Activated naive CD8-positive, alpha-beta T cell treated with anti-CD3 and anti-CD28 coated beads for 36 hours (primary cell): ENCODE data around the gene MAPK10. TPM values are rescaled to one million over a fixed set of nuclear protein-coding genes. Genes with fewer than 3 reads are reported as not detected.

Experiments
- DNase-seq: peaks from one replicate; pipeline ENCODE4 v3.0.0; 2021
- H3K27ac Mint-ChIP-seq: one replicate; pipeline ENCODE4 v1.8.0; 2022; ENCODE audit warnings: mild to moderate bottlenecking, moderate library complexity, mixed read lengths
- H3K27me3 Mint-ChIP-seq: one replicate; pipeline ENCODE4 v1.8.0; 2022; ENCODE audit warnings: mild to moderate bottlenecking, mixed read lengths
- H3K36me3 Mint-ChIP-seq: one replicate; pipeline ENCODE4 v1.8.0; 2021; ENCODE audit warnings: mild to moderate bottlenecking, mixed read lengths
- H3K4me1 Mint-ChIP-seq: one replicate; pipeline ENCODE4 v1.8.0; 2021; ENCODE audit warnings: mixed read lengths
- H3K4me3 Mint-ChIP-seq: one replicate; pipeline ENCODE4 v1.8.0; 2022; ENCODE audit warnings: mild to moderate bottlenecking, moderate library complexity, mixed read lengths
- H3K9me3 Mint-ChIP-seq: one replicate; pipeline ENCODE4 v1.8.0; 2022; ENCODE audit warnings: mixed read lengths
- total RNA-seq, 2 experiments: library from RNA; stranded (reverse); gene quantifications; one replicate each; pipeline ENCODE4 v1.2.3, GENCODE V29; 2021

Gene MAPK10
- total RNA-seq, 2 experiments from 2014 or later: 0.29 TPM; not detected in 1

DNA sequence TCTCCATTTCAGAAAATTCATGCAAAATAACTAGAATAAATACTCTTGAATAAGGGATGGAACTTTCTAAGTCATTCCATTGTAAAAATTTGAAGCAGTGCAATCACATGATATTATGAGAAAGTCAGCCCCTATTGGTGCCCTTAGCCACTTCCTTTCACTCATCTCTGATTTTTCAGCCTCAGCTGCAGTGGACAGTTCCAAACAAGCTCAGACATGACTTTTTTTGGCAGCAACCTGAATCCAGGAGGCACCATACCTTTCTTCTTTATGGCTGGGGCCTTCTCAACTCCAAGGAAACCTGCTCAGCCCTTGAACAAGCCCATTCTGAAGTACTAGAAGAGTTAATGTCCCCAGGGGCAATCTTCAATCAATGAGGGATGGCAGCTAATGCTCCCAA lies 40.5 kb downstream of the MAPK10 start:
- peaks cover 3% of the 10 kb centered on the region for H3K27me3 Mint-ChIP-seq
- peaks cover 1% of the 10 kb centered on the region for H3K36me3 Mint-ChIP-seq
- H3K9me3 Mint-ChIP-seq: no peaks in the 10 kb centered on the region
- no peak for DNase-seq
- no peaks in the 10 kb centered on the region for H3K4me1 Mint-ChIP-seq
- no peak overlapping the region for H3K27ac Mint-ChIP-seq
- H3K4me3 Mint-ChIP-seq: no peak overlapping the region

DNA sequence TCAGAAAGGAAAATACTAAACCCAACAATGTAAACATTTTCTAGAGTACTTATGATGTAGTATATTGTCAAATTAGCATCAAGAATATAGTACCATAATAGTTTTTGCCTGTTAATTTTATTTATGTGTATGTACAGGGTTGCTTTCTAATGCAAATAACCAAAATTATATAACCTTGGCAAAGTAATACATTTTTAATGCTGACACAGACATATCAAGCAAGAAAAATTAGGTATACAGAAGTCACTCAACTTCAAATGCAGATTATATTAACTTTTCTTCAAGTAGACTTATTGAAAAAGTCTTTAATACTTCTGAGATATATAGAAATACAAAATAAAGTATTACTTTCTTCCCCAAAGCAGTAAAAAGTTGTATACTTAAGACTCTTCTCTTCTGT lies 44.3 kb downstream of the MAPK10 start:
- Mint-ChIP-seq H3K9me3 (no peaks in the 10 kb centered on the region), H3K27ac (no peak overlapping the region), H3K27me3 (peaks cover 3% of the 10 kb centered on the region), H3K4me3 (no peak overlapping the region), H3K36me3 (peaks cover 1% of the 10 kb centered on the region), H3K4me1 (no peaks in the 10 kb centered on the region)
- DNase-seq: no peak

DNA sequence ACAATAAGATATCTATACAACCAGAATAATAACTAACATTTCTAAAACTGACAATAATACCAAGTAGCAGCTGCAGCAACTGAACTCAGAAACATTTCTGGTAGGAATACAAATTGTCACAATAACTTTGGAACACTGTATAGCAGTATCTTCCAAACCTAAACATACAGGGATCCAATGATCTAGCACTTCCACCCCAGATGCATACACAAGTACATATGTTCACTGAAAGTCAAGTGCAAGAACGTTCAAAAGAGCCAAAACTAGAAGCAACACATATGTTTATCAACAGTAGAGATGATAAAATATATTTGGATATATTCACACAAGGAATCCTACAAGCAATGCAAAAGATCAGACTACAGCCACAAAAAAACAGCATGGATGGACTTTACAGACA lies 46.2 kb downstream of the MAPK10 start:
- Mint-ChIP-seq H3K4me1 (no peaks in the 10 kb centered on the region), H3K4me3 (no peak overlapping the region), H3K9me3 (no peaks in the 10 kb centered on the region), H3K27ac (no peak overlapping the region), H3K27me3 (peaks cover 3% of the 10 kb centered on the region), H3K36me3 (no peaks in the 10 kb centered on the region)
- no peak for DNase-seq

DNA sequence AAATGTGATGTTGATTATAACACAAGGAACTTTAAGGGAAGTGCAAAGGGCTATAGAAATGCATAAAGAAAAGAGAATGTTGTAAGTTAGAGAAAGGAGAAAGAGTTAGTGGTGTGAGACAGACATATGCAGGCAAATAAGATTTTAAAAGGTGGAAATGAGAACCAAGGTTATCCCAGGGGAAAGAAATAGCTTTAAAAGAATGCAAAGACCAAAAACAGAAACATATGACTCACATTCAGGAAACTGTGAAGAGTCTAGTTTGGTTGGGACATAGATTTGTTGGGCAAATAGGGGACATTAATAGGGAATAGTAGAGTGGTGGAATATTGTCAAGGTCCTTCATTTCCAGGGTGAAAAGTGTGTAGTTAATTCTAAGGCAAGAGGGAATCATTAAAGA lies 52.4 kb downstream of the MAPK10 start:
- no peaks in the 10 kb centered on the region for H3K27me3 Mint-ChIP-seq
- no peak for DNase-seq
- H3K27ac Mint-ChIP-seq: no peak overlapping the region
- no peaks in the 10 kb centered on the region for H3K4me1 Mint-ChIP-seq
- no peak overlapping the region for H3K4me3 Mint-ChIP-seq
- H3K36me3 Mint-ChIP-seq: no peaks in the 10 kb centered on the region
- peaks cover 2% of the 10 kb centered on the region for H3K9me3 Mint-ChIP-seq

DNA sequence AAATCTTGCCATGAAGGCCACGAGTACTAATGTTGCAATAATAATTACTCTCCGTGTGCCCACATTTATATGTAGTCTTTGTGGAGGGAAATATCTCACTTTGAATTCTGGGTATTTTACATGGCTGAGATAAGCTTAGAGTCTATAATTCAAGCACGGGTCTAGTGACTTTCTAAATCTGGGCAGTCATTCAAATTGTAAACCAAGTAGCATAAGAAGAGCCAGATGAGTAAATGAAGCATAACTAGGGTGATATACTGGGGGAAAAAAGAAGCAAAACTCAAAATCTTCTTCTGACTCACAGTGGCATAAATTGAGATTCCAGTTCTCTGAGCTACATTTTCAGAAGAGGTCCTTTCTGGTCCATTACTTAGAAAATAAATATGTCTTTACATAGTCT lies 53.0 kb downstream of the MAPK10 start:
- H3K4me3 Mint-ChIP-seq: no peak overlapping the region
- no peaks in the 10 kb centered on the region for H3K27me3 Mint-ChIP-seq
- H3K9me3 Mint-ChIP-seq: peaks cover 2% of the 10 kb centered on the region
- no peak for DNase-seq
- no peaks in the 10 kb centered on the region for H3K36me3 Mint-ChIP-seq
- H3K27ac Mint-ChIP-seq: no peak overlapping the region
- H3K4me1 Mint-ChIP-seq: no peaks in the 10 kb centered on the region

DNA sequence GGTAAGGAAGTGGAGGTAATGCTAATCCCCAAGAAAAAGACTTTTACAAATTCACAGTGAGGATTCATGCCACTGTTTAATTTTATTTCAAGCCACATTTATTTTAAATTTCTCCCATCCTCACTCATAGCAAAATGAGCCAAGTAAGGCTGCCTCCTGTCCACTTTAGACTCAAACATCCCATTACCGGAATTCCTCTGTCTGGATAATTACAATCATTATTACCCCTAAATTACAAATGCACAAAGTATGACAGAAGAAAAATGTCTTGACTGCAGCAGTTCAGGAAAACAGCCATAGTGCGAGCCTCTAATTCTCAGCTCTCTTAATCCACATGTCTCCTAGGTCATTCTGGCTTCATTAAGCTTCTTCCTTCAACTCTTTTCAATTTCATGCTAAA lies 57.0 kb downstream of the MAPK10 start:
- no peak overlapping the region for H3K27ac Mint-ChIP-seq
- no peak overlapping the region for H3K4me3 Mint-ChIP-seq
- peaks cover 2% of the 10 kb centered on the region for H3K9me3 Mint-ChIP-seq
- no peaks in the 10 kb centered on the region for H3K36me3 Mint-ChIP-seq
- H3K27me3 Mint-ChIP-seq: no peaks in the 10 kb centered on the region
- DNase-seq: no peak
- H3K4me1 Mint-ChIP-seq: no peaks in the 10 kb centered on the region

DNA sequence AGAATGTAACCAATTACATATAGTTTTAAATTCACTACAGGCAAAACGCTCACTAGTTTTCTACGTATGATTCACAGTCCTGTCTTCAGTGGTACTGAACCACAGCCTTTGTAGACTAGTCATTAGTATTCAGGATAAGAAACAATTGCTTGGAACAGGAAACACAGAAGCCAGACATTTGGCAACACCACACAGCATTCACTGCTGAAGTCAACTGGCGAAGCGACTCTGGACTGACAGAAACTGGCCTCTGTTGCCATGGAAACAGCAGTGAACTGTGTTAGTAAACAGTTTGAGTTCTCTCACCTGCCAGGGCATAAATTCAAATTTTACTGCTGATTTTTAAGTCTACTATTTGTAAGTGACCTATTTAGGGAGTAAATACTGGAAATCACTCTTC lies 57.6 kb downstream of the MAPK10 start:
- no peaks in the 10 kb centered on the region for H3K4me1 Mint-ChIP-seq
- H3K4me3 Mint-ChIP-seq: no peak overlapping the region
- peaks cover 2% of the 10 kb centered on the region for H3K9me3 Mint-ChIP-seq
- no peaks in the 10 kb centered on the region for H3K27me3 Mint-ChIP-seq
- H3K36me3 Mint-ChIP-seq: no peaks in the 10 kb centered on the region
- no peak overlapping the region for H3K27ac Mint-ChIP-seq
- DNase-seq: no peak

DNA sequence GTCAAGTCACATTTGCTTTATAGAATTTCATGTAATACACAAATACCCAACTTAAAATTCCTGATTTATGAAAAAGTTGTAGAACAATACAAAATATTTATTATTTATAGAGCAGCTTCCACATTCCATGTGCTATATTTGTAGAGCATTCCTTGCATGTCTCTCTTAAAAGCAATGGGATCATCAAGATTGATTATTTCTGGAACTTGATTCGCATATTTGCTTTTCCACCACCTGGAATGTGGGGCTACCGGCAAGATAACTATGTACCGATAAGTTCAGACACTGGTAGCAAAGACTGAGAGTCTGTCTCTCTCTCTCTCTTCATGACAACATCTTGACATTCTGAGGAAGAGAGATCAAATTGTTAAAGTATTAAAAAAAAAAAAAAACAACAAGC lies 59.3 kb downstream of the MAPK10 start:
- no peak overlapping the region for H3K4me3 Mint-ChIP-seq
- H3K27ac Mint-ChIP-seq: no peak overlapping the region
- no peaks in the 10 kb centered on the region for H3K36me3 Mint-ChIP-seq
- peaks cover 2% of the 10 kb centered on the region for H3K9me3 Mint-ChIP-seq
- H3K27me3 Mint-ChIP-seq: no peaks in the 10 kb centered on the region
- no peaks in the 10 kb centered on the region for H3K4me1 Mint-ChIP-seq
- no peak for DNase-seq

DNA sequence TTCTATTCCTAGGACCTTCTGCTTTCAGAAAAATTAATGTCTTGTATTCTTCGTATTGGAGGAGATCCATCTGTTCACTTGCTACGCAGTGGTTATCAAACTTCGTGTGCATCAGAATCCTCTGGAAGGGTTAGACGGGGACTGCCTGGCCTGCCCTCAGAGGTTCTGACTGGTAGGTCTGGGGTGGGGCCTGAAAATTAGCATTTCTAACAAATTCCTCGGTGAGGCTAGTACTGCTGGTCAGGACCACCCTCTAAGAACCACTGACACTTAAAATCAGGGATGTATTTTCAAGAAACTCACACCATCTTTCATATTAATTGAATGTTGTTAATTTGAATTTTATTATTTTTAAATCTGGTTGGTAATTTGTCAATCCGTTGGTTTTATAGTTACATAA lies 63.0 kb downstream of the MAPK10 start:
- DNase-seq: no peak
- no peaks in the 10 kb centered on the region for H3K36me3 Mint-ChIP-seq
- H3K27ac Mint-ChIP-seq: no peak overlapping the region

DNA sequence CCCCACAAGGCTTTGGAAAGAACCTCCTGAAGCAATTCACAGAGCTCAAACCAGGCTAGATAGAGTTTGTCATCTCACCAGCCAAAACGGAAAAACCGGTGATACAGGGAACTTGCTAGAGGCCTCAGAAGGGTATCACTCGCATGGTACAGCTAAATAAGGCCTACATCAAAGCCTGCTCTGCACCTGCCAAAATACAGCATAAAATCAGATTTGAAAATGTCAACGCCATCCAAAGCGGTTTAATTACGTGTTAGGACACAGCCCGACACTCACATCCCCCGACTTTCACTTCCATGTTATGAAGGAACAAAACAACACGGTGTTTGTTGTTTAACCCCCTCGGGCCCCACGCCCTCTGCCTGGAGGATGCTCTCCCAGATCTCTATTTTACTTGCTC lies 65.0 kb downstream of the MAPK10 start:
- no peaks in the 10 kb centered on the region for H3K9me3 Mint-ChIP-seq
- no peak overlapping the region for H3K27ac Mint-ChIP-seq
- H3K4me1 Mint-ChIP-seq: no peaks in the 10 kb centered on the region

More for the DNA sequence above, 63.0 kb downstream of the MAPK10 start:
- Mint-ChIP-seq H3K27me3 (no peaks in the 10 kb centered on the region), H3K9me3 (no peaks in the 10 kb centered on the region), H3K4me3 (no peak overlapping the region), H3K4me1 (no peaks in the 10 kb centered on the region)

DNA sequence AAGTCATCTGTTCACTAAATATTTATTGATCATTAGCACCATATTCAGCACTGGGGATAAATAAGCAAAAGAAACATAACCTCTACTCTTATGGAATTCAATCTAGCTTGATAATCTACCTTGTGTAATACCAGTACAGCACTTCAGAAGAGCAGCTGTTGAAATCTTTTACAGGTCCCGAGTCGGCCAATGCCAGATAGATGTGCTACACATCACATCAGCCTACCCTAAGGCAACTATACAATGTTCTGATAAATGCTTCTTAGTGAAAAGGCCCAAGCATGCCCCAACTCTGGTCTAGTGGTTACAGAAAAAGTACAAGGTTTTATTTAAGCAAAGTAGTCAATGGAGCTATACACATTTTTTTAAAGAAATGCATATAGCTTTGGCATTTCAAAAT lies 68.7 kb downstream of the MAPK10 start:
- Mint-ChIP-seq H3K27ac (no peak overlapping the region), H3K9me3 (no peaks in the 10 kb centered on the region), H3K4me3 (no peak overlapping the region), H3K27me3 (no peaks in the 10 kb centered on the region), H3K4me1 (no peaks in the 10 kb centered on the region), H3K36me3 (no peaks in the 10 kb centered on the region)
- DNase-seq: no peak

More for the DNA sequence above, 65.0 kb downstream of the MAPK10 start:
- no peaks in the 10 kb centered on the region for H3K36me3 Mint-ChIP-seq
- H3K4me3 Mint-ChIP-seq: no peak overlapping the region
- no peaks in the 10 kb centered on the region for H3K27me3 Mint-ChIP-seq
- DNase-seq: no peak

DNA sequence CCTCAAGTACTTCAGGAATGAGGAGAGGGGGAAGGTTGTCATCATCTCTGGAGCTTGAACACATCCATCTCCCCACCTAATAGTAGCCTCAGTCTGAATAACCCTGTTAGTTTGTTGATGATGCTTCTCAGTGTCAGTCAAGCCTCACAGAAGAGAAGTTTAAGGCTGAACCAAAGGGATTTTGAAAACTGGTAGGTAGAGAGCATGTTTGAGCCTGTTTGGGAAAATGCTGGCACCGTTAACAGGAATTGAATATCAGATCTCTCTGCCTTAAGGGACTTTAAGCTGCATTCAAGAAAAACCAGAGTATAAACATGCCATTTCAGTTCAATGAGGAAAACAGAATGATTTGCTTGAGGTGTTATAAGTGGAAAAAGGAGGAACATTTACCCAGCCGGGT lies 73.1 kb downstream of the MAPK10 start:
- Mint-ChIP-seq H3K27me3 (no peaks in the 10 kb centered on the region), H3K4me3 (no peak overlapping the region), H3K4me1 (no peaks in the 10 kb centered on the region), H3K9me3 (no peaks in the 10 kb centered on the region), H3K27ac (no peak overlapping the region), H3K36me3 (no peaks in the 10 kb centered on the region)
- no peak for DNase-seq

DNA sequence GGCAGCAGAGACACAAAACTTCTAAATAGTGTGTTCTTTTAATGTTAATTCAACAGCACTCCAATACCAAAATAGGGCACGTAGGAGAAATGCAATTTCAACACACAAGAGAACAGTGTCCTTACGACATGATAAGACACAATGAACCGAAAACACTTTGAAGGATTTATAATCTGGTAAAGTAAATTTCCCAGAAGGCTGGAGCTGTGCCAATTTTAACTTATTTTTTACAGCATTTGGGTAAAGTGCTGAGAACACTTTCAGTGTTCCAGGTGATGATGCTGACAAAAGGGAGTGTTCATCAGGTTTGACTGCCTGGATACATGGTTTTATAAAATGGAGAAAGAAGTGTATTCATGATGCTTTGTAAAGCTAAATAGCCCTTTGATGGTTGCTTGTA lies 76.5 kb downstream of the MAPK10 start:
- no peak overlapping the region for H3K27ac Mint-ChIP-seq
- no peak for DNase-seq
- H3K4me1 Mint-ChIP-seq: no peaks in the 10 kb centered on the region
- no peaks in the 10 kb centered on the region for H3K36me3 Mint-ChIP-seq
- no peaks in the 10 kb centered on the region for H3K9me3 Mint-ChIP-seq
- H3K4me3 Mint-ChIP-seq: no peak overlapping the region
- no peaks in the 10 kb centered on the region for H3K27me3 Mint-ChIP-seq

DNA sequence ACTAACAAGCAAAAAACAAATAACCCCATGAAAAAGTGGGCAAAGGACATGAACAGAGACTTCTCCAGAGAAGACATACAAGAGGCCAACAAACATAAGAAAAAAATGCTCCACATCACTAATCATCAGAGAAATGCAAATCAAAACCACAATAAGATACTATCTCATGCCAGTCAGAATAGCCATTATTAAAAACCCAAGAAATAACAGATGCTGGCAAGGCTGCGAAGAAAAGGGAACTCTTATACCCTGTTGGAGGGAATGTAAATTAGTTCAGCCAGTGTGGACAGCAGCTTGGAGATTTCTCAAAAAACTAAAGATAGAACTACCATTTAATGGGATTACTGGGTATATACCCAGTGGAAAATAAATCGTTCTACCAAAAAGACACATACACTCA lies 79.6 kb downstream of the MAPK10 start:
- H3K27ac Mint-ChIP-seq: no peak overlapping the region
- no peaks in the 10 kb centered on the region for H3K36me3 Mint-ChIP-seq

DNA sequence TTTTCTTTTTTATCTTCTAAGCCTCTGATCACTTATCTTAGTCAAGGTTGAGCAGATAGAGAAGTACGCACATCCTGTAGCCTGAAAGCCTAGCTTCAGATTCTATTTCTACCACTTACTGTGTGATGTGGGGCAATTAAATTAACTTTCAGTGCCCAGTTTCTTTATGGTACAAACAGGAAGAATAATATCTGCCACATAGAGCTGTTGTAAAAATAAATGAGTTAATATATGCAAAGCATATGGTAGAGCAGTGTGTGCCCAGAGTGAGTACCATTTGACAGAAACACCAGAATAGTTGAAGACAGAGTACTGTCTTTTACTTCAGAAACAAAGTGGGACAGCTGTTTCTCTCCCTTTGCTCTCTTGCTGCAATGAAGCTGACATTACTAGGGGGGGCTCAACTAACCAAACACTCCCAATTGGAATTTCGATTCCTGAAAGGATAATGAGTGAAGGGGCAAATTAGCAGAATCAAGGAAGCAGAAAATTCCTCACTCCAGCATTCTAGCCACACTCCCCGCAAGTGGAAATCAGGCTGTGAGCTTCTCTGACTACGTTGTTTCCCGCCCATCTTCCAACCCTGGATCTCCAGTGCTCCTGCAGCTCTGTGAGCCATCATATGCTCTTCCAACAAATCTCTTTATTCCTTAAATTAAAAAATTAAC lies 80.4 kb downstream of the MAPK10 start:
- no peak overlapping the region for H3K4me3 Mint-ChIP-seq
- no peaks in the 10 kb centered on the region for H3K9me3 Mint-ChIP-seq
- H3K4me1 Mint-ChIP-seq: no peaks in the 10 kb centered on the region
- peaks cover 3% of the 10 kb centered on the region for H3K27me3 Mint-ChIP-seq
- no peaks in the 10 kb centered on the region for H3K36me3 Mint-ChIP-seq
- no peak overlapping the region for H3K27ac Mint-ChIP-seq
- DNase-seq: no peak

More for the DNA sequence above, 79.6 kb downstream of the MAPK10 start:
- Mint-ChIP-seq H3K4me3 (no peak overlapping the region), H3K4me1 (no peaks in the 10 kb centered on the region), H3K27me3 (no peaks in the 10 kb centered on the region), H3K9me3 (no peaks in the 10 kb centered on the region)
- no peak for DNase-seq

DNA sequence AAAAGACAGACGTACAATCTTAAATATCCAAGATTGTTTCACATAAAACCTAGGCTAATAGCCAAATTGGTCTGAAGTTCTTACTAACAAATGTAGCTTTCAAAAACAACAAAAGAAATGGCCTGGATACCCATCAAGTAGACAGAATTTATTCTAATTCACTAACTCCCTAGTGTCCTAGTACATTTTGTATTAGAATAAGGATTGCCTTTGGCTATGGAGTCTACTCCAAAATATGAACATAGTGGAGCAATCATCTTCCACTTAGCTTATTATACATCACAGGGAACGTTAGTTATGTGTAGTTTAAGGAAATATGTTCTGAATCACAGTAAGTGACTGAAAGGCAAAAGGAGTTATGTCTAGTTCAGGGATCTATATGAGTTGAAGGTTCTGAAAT lies 81.7 kb downstream of the MAPK10 start:
- Mint-ChIP-seq H3K36me3 (no peaks in the 10 kb centered on the region), H3K27me3 (peaks cover 6% of the 10 kb centered on the region), H3K4me3 (no peak overlapping the region), H3K27ac (no peak overlapping the region), H3K9me3 (no peaks in the 10 kb centered on the region), H3K4me1 (no peaks in the 10 kb centered on the region)
- no peak for DNase-seq
